ENCODE results near the gene LECT2.
A peak's percentile ranks its signal among the peaks of the same experiment; 100 is the strongest.

The LECT2 gene

GRCh38 chr5:135953850-135954249 lies 933 bp downstream of the LECT2 start:
- TF ChIP-seq CTCF (IDR thresholded peaks at IDR 0.05; ENCODE audit: low read depth, low read length), result no peak
- no peak for DNase-seq (ENCODE audit: extremely low read depth, low read depth)

GRCh38 chr5:135952683-135953082 lies 2.1 kb downstream of the LECT2 start:
- no peak for TF ChIP-seq CTCF (IDR thresholded peaks at IDR 0.05; ENCODE audit: low read depth, low read length)
- DNase-seq (ENCODE audit: extremely low read depth, low read depth), result no peak

- no peak for DNase-seq (ENCODE audit: extremely low read depth, low read depth)
- no peak for TF ChIP-seq CTCF (IDR thresholded peaks at IDR 0.05; ENCODE audit: low read depth, low read length)
Measured at GRCh38 chr5:135951807-135952206, 3.0 kb downstream of the LECT2 start.

GRCh38 chr5:135951257-135951656 lies 3.5 kb downstream of the LECT2 start:
- no peak for TF ChIP-seq CTCF (IDR thresholded peaks at IDR 0.05; ENCODE audit: low read depth, low read length)
- no peak for DNase-seq (ENCODE audit: extremely low read depth, low read depth)

- peak; percentile 52 for DNase-seq (ENCODE audit: extremely low read depth, low read depth)
- no peak for TF ChIP-seq CTCF (IDR thresholded peaks at IDR 0.05; ENCODE audit: low read depth, low read length)
Measured at GRCh38 chr5:135950611-135951010, 4.2 kb downstream of the LECT2 start.

- peak; percentile 67 for TF ChIP-seq CTCF (IDR thresholded peaks at IDR 0.05; ENCODE audit: low read depth, low read length)
- peak; percentile 69 for DNase-seq (ENCODE audit: extremely low read depth, low read depth)
Measured at GRCh38 chr5:135944967-135945560, 9.7 kb downstream of the LECT2 start.

GRCh38 chr5:135944564-135944963 lies 10.2 kb downstream of the LECT2 start:
- DNase-seq (ENCODE audit: extremely low read depth, low read depth), result no peak
- TF ChIP-seq CTCF (IDR thresholded peaks at IDR 0.05; ENCODE audit: low read depth, low read length), result no peak
